ENCODE data around the gene SOCS2. TPM values are rescaled to one million over a fixed set of nuclear protein-coding genes. Genes with fewer than 3 reads are reported as not detected.

SOCS2 gene
- total RNA-seq, 2 donors from 2014 or later, result 14.1 to 19.2 TPM

GRCh38 chr12:93592641-93593406 lies 20.3 kb downstream of the SOCS2 start:
- no peak overlapping the region for H3K4me3 Mint-ChIP-seq
- H3K4me1 Mint-ChIP-seq (ENCODE audit: low read depth in 2 of 2), result peaks cover 15 to 18% of the 10 kb centered on the region in 2 donors
- no peak overlapping the region for H3K27ac Mint-ChIP-seq
- no peaks in the 10 kb centered on the region for H3K36me3 Mint-ChIP-seq
- no peak for DNase-seq (ENCODE audit: low spot score)
- no peak for ATAC-seq
- no peaks in the 10 kb centered on the region for H3K9me3 Mint-ChIP-seq
- H3K27me3 Mint-ChIP-seq, result peaks cover 17 to 34% of the 10 kb centered on the region in 2 donors

DNA sequence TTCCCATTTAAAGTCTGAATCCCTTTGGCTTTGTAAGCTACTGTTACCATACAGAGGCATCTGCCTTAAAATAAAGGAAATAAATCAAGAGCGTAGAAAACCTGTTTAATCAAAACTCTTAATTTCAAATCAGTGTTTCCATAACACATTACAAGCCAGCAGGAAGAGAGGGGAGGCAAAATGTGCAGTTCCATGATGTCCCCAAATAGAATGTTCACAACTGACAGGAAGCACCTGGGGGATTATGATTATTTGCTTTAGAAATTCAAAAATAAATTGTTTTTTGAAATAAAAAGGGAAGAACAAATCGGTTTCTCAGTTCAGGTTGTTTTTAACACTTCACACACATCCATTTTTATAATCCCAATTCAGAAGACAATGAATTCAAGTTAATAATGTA lies 21.4 kb downstream of the SOCS2 start:
- H3K9me3 Mint-ChIP-seq, result no peaks in the 10 kb centered on the region
- no peak overlapping the region for H3K27ac Mint-ChIP-seq
- H3K4me3 Mint-ChIP-seq, result no peak overlapping the region
- H3K4me1 Mint-ChIP-seq (ENCODE audit: low read depth in 2 of 2), result peaks cover 15 to 17% of the 10 kb centered on the region in 2 donors
- peaks cover 22 to 37% of the 10 kb centered on the region in 2 donors for H3K27me3 Mint-ChIP-seq
- H3K36me3 Mint-ChIP-seq, result no peaks in the 10 kb centered on the region
- DNase-seq (ENCODE audit: low spot score), result no peak
- no peak for ATAC-seq

GRCh38 chr12:93594766-93595311 lies 22.4 kb downstream of the SOCS2 start:
- DNase-seq (ENCODE audit: low spot score) (no peak), ATAC-seq (no peak)
- Mint-ChIP-seq H3K36me3 (no peaks in the 10 kb centered on the region), H3K9me3 (no peaks in the 10 kb centered on the region), H3K4me3 (no peak overlapping the region), H3K27ac (no peak overlapping the region), H3K4me1 (ENCODE audit: low read depth in 2 of 2) (peaks cover 10 to 15% of the 10 kb centered on the region in 2 donors), H3K27me3 (peaks cover 22 to 37% of the 10 kb centered on the region in 2 donors)

- Mint-ChIP-seq H3K9me3 (no peaks in the 10 kb centered on the region), H3K4me1 (ENCODE audit: low read depth in 2 of 2) (peaks cover 10 to 15% of the 10 kb centered on the region in 2 donors)
Observed at GRCh38 chr12:93595351-93595750, 22.9 kb downstream of the SOCS2 start.

DNA sequence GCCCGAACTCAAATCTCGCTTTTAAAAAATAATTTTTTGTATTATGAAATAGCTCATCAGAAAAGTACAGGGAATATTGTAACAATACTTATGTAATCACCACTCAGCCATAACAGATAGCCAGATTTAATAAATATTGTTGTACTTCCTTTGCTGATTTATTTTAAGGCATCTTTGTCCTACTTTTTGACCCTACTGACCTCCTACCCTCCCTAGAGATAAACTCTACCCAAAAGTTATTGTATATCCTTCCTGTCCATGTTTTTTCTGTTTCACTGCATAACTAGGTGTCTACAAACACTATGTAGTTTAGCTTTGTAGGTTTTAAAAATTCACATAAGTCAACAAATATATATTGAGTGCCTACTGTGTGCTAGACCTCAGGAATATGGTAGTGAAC lies 25.1 kb downstream of the SOCS2 start:
- H3K27me3 Mint-ChIP-seq, result peaks cover 19 to 28% of the 10 kb centered on the region in 2 donors
- ATAC-seq, result no peak
- H3K4me3 Mint-ChIP-seq, result no peak overlapping the region
- no peaks in the 10 kb centered on the region for H3K9me3 Mint-ChIP-seq
- H3K36me3 Mint-ChIP-seq, result no peaks in the 10 kb centered on the region
- H3K27ac Mint-ChIP-seq, result no peak overlapping the region
- H3K4me1 Mint-ChIP-seq (ENCODE audit: low read depth in 2 of 2), result no peaks in the 10 kb centered on the region
- DNase-seq (ENCODE audit: low spot score), result no peak

More at GRCh38 chr12:93595351-93595750, 22.9 kb downstream of the SOCS2 start:
- no peaks in the 10 kb centered on the region for H3K36me3 Mint-ChIP-seq
- no peak overlapping the region for H3K27ac Mint-ChIP-seq
- H3K4me3 Mint-ChIP-seq, result no peak overlapping the region
- H3K27me3 Mint-ChIP-seq, result peaks cover 22 to 37% of the 10 kb centered on the region in 2 donors
- ATAC-seq, result no peak
- no peak for DNase-seq (ENCODE audit: low spot score)

GRCh38 chr12:93599192-93599591 lies 26.7 kb downstream of the SOCS2 start:
- DNase-seq (ENCODE audit: low spot score), result no peak
- H3K4me1 Mint-ChIP-seq (ENCODE audit: low read depth in 2 of 2), result no peaks in the 10 kb centered on the region
- no peaks in the 10 kb centered on the region for H3K36me3 Mint-ChIP-seq
- no peak overlapping the region for H3K27ac Mint-ChIP-seq
- no peaks in the 10 kb centered on the region for H3K9me3 Mint-ChIP-seq
- H3K27me3 Mint-ChIP-seq, result peaks cover 10 to 13% of the 10 kb centered on the region in 2 donors
- H3K4me3 Mint-ChIP-seq, result no peak overlapping the region
- no peak for ATAC-seq

DNA sequence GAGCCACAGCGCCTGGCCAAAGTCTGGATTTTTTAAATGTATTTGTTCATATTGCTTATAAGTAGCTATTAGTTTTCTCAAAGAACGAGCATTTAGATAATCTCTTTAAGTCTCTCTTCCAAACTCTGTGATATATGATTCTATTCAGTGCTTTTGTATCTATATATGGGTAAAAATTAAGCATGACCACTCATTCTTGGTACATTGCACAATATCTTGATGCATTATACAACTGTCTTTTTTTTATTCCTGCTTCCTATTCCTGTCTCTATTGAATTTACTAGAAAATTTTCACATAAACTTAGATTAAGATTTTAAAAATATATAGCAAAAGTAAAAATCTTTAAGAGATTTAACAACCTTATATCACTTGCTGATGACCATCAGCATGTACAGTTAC lies 29.1 kb downstream of the SOCS2 start:
- H3K4me3 Mint-ChIP-seq, result no peak overlapping the region
- H3K36me3 Mint-ChIP-seq, result no peaks in the 10 kb centered on the region
- no peaks in the 10 kb centered on the region for H3K4me1 Mint-ChIP-seq (ENCODE audit: low read depth in 2 of 2)
- no peak for ATAC-seq
- DNase-seq (ENCODE audit: low spot score), result no peak
- H3K27ac Mint-ChIP-seq, result no peak overlapping the region
- H3K27me3 Mint-ChIP-seq, result peaks cover 7 to 11% of the 10 kb centered on the region in 2 donors
- no peaks in the 10 kb centered on the region for H3K9me3 Mint-ChIP-seq

GRCh38 chr12:93602897-93603668 lies 30.6 kb downstream of the SOCS2 start:
- Mint-ChIP-seq H3K36me3 (no peaks in the 10 kb centered on the region), H3K9me3 (no peaks in the 10 kb centered on the region), H3K27me3 (peaks cover 2 to 6% of the 10 kb centered on the region in 2 donors), H3K27ac (no peak overlapping the region), H3K4me1 (ENCODE audit: low read depth in 2 of 2) (no peaks in the 10 kb centered on the region), H3K4me3 (no peak overlapping the region)
- no peak for DNase-seq (ENCODE audit: low spot score)
- ATAC-seq, result no peak

DNA sequence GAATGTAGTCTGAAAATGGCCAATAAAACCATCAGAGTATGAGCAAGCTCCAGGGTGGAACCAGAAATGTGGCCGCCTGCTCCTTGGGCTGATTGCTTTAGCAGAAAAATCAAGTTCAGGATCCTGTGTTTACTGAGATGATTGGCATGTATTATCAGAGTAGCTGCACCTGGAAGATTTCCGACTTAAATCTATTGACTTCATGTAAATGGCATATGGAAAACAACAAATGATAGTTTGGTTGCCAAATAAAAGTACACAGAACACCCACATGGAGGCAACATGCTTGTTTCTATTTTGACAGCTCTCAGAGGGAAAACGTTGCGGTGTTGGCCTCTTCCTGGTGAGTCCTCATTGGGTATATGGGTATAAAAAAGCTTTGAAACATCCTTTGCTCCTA lies 31.3 kb downstream of the SOCS2 start:
- Mint-ChIP-seq H3K27ac (no peak overlapping the region), H3K36me3 (no peaks in the 10 kb centered on the region), H3K27me3 (peaks cover 0 to 5% of the 10 kb centered on the region in 2 donors), H3K4me1 (ENCODE audit: low read depth in 2 of 2) (no peaks in the 10 kb centered on the region), H3K4me3 (no peak overlapping the region), H3K9me3 (no peaks in the 10 kb centered on the region)
- ATAC-seq (no peak), DNase-seq (ENCODE audit: low spot score) (no peak)

DNA sequence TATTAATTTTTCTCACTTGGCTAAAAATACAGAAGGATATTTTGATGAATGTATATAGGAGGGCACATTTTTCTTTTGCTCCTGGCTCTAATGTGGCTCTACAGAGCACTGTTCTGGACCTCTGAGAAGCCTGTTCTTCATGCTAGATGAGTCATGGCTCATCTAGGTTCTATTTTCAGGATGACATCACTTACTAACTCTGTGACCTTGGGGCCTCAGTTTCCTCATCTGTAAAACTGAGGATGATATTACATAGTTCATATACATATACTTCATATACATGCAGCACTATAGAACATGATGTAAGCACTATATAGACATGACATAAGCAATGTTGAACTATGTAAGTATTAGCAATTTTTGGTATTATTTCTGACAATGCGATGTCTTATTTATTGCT lies 35.8 kb downstream of the SOCS2 start:
- Mint-ChIP-seq H3K9me3 (no peaks in the 10 kb centered on the region), H3K27ac (no peak overlapping the region), H3K36me3 (no peaks in the 10 kb centered on the region), H3K4me3 (no peak overlapping the region), H3K4me1 (ENCODE audit: low read depth in 2 of 2) (no peaks in the 10 kb centered on the region), H3K27me3 (peaks cover 8 to 22% of the 10 kb centered on the region in 2 donors)
- no peak for DNase-seq (ENCODE audit: low spot score)
- ATAC-seq, result no peak

DNA sequence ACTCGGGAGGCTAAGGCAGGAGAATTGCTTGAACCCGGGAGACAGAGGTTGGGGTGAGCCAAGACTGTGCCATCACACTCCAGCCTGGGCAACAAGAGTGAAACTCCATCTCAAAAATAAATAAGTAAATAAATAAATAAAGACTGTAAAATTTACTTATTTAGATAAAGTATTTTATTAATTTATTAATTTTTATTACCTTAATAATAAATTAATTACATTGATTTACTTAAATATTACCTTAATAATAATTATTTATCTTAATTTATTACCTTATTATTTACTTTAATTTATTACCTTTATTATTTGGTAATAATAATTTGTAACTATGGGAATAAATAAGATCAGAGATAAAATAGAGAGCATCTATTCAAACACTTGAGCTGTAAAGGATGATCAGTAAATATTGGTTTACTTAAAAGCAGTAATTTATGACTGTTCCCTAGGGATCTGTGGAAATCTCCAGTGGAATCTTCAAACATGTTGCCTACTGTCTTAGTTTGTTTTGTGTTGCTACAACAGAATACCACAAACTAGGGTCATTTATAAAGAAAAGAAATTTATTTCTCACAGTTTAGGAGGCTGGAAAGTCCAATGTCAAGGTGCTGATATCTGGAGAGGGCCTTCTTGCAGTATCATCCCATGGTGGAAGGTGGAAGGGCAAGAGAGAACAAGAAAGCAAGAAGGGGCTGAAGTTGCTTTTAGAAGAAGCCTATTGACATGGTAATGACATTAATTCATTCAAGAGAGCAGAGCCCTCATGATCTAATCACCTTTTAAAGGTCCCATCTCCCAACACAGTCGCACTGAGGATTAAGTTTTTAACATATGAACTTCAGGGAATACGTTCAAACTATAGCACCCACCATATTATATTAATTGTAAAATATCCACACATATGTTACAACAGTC lies 37.1 kb downstream of the SOCS2 start:
- DNase-seq (ENCODE audit: low spot score) (no peak), ATAC-seq (no peak)
- peaks cover 11 to 25% of the 10 kb centered on the region in 2 donors for H3K27me3 Mint-ChIP-seq
- H3K27ac Mint-ChIP-seq, result no peak overlapping the region
- H3K4me3 Mint-ChIP-seq, result no peak overlapping the region
- H3K4me1 Mint-ChIP-seq (ENCODE audit: low read depth in 2 of 2), result no peaks in the 10 kb centered on the region
- no peaks in the 10 kb centered on the region for H3K36me3 Mint-ChIP-seq
- no peaks in the 10 kb centered on the region for H3K9me3 Mint-ChIP-seq

DNA sequence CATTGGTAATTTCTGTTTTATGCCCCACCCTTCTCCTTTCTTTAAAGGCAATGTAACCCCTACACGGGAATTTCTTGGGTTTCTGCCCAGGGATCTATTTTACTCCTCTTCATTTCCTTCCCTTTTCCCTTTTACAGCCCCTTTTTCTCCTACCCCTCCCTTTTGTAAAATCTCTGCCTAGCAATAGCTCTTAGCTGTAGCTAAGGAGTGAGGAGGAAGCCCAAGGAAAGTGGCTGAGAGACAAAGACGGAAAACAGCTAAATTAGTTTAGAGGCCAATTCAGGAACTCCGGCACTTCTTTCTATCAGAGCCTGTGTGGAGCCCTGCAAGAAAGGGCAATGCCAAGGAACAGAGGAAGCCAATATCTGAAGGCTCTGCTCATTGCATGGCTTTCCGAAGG lies 40.3 kb downstream of the SOCS2 start:
- Mint-ChIP-seq H3K27me3 (peaks cover 11 to 20% of the 10 kb centered on the region in 2 donors), H3K36me3 (no peaks in the 10 kb centered on the region), H3K9me3 (no peaks in the 10 kb centered on the region), H3K27ac (no peak overlapping the region), H3K4me3 (no peak overlapping the region), H3K4me1 (ENCODE audit: low read depth in 2 of 2) (no peaks in the 10 kb centered on the region)
- no peak for DNase-seq (ENCODE audit: low spot score)
- ATAC-seq, result no peak

DNA sequence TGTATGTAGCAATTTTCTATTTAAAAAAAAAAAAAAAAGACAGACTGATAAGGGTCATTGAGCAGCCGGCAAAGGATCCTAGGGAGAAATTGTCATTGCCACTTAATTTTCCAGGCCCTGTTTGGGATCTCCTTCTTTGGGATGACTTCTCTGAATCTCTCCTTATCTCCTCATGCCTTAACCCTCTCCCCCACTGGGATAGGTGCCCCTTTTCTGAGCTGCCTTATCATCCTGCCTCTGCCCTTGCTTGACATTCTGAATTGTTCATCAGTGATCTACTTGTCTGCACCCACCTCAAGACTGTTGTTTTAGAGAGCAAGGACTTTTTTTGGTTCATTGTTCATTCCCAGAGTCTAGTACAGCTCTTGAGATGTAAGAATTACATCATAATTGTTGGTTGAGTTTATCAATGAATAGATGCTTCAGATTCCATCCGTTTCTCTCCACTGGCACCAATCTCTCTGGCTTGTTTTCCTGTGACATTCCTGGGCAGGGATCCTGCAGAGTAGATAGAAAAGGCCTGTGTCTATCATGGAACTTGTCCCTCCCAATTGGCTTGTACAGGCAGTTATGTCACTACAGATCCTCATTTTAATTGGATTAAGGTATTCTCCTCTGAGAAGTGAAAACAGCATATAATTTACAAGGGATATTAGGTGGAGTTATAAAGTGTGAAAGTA lies 42.6 kb downstream of the SOCS2 start:
- H3K27ac Mint-ChIP-seq, result no peak overlapping the region
- H3K4me1 Mint-ChIP-seq (ENCODE audit: low read depth in 2 of 2), result no peaks in the 10 kb centered on the region
- H3K9me3 Mint-ChIP-seq, result peaks cover 3% of the 10 kb centered on the region
- H3K4me3 Mint-ChIP-seq, result no peak overlapping the region
- DNase-seq (ENCODE audit: low spot score) (no peak), ATAC-seq (no peak)
- peaks cover 11 to 20% of the 10 kb centered on the region in 2 donors for H3K27me3 Mint-ChIP-seq
- H3K36me3 Mint-ChIP-seq, result no peaks in the 10 kb centered on the region
